ENCODE data around the gene MRGPRD.

MRGPRD gene

DNA sequence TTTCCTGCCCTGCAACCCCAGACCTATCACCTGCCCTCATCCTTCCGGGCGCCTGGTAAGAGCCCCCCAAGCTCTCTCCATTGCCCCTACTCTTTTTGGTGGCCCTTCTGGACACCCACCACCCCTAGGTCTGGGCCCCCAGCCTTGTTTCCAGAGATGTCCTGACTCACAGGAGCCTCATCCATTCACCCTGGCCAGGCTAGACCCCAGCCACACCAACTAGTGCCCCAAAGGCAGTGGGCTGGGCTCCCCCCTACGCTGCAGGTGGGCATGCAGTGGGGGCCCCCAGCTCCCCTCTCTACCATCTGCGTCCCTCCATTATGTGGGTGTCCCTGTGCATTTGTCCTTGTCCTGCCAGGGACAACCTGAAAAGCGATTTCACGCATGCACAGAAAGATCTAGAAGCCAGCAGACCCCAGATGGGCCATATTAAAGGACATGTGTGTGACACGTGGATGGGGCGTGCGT lies 30.9 kb upstream of the MRGPRD start:
- Histone ChIP-seq H3K4me3 (ENCODE audit: low read depth, low read length) (no peak overlapping the region), H3K27ac (no peak overlapping the region), H3K27me3 (replicated peaks) (no peaks in the 10 kb centered on the region), H3K36me3 (replicated peaks) (no peaks in the 10 kb centered on the region)
- TF ChIP-seq, protein P1, sequence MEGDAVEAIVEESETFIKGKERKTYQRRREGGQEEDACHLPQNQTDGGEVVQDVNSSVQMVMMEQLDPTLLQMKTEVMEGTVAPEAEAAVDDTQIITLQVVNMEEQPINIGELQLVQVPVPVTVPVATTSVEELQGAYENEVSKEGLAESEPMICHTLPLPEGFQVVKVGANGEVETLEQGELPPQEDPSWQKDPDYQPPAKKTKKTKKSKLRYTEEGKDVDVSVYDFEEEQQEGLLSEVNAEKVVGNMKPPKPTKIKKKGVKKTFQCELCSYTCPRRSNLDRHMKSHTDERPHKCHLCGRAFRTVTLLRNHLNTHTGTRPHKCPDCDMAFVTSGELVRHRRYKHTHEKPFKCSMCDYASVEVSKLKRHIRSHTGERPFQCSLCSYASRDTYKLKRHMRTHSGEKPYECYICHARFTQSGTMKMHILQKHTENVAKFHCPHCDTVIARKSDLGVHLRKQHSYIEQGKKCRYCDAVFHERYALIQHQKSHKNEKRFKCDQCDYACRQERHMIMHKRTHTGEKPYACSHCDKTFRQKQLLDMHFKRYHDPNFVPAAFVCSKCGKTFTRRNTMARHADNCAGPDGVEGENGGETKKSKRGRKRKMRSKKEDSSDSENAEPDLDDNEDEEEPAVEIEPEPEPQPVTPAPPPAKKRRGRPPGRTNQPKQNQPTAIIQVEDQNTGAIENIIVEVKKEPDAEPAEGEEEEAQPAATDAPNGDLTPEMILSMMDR (IDR thresholded peaks at IDR 0.05; ENCODE audit: low read depth, low read length, missing control alignments): no peak
- DNase-seq: no peak
- in situ Hi-C loops (cut with HindIII; ENCODE audit: low pct_ligation_motif_present, low sequenced_read_pairs): no loop called here

DNA sequence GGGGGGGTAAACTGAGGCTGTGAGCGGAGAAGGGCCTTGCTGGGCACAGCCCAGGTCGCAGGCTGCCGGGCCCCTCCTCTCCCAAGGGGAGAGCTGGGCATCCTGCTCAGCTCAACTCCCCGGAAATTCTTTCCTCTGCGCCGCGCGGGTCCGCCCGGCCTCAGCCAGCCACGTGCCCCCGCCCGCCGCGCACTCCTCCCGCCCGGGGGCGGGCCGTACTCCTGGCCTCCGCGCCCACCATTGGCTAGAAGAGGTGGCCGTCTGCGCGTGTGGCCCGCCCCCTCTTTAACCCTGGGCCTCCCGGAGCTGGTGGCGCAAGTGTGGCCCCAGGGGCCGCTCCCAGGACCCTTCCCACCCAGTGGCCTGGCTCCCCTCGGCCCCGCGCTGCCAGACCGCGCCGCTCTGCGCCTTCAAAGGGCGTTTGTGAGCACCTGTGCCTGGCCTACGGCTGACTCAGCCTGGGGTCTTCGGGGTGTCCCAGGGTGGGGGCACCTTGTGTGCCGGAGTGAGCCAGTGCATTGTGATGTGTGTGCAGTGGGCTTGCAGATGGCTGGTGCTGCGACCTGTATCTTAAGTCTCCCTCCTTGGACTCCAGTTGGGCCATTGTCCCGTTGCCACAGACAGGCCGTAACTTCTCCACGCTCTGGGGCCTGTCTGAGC lies 30.3 kb upstream of the MRGPRD start:
- Histone ChIP-seq H3K27ac (no peak overlapping the region), H3K36me3 (replicated peaks) (no peaks in the 10 kb centered on the region), H3K27me3 (replicated peaks) (no peaks in the 10 kb centered on the region), H3K4me3 (ENCODE audit: low read depth, low read length) (peak overlapping the region; percentile 20)
- TF ChIP-seq, protein P1 (IDR thresholded peaks at IDR 0.05; ENCODE audit: low read depth, low read length, missing control alignments): no peak
- in situ Hi-C loops (cut with HindIII; ENCODE audit: low pct_ligation_motif_present, low sequenced_read_pairs): no loop called here
- DNase-seq: peak; percentile 46

DNA sequence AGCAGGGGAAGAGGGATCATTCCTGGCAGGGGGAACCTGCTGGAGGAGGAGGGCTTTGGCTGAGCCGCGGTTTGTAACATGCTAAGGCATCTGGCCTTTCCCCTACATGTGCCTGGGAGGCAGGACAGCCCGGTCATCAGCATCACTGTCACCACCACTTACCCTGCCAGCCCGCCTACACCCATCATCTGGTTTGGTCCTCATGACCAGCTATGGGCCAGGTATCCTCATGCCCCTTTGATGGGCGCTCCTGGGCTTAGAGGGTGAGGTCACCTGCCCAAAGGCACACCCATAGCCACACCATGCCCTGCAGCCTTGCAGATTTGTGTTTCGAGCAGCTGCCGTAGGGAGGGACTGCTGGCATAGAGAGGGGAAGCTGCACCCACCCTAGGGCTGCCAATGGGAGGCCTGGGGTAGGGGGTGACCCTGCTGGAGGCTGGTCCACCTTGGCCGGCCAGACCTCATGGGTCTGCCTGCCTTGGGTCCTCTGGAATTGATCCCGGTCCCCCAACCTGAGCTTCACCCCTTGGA lies 29.6 kb upstream of the MRGPRD start:
- TF ChIP-seq, protein P1 (IDR thresholded peaks at IDR 0.05; ENCODE audit: low read depth, low read length, missing control alignments): no peak
- H3K27me3 ChIP-seq (replicated peaks): no peaks in the 10 kb centered on the region
- H3K36me3 ChIP-seq (replicated peaks): no peaks in the 10 kb centered on the region
- in situ Hi-C loops (cut with HindIII; ENCODE audit: low pct_ligation_motif_present, low sequenced_read_pairs): no loop called here
- H3K27ac ChIP-seq: no peak overlapping the region
- DNase-seq: no peak
- peak overlapping the region; percentile 12 for H3K4me3 ChIP-seq (ENCODE audit: low read depth, low read length)

DNA sequence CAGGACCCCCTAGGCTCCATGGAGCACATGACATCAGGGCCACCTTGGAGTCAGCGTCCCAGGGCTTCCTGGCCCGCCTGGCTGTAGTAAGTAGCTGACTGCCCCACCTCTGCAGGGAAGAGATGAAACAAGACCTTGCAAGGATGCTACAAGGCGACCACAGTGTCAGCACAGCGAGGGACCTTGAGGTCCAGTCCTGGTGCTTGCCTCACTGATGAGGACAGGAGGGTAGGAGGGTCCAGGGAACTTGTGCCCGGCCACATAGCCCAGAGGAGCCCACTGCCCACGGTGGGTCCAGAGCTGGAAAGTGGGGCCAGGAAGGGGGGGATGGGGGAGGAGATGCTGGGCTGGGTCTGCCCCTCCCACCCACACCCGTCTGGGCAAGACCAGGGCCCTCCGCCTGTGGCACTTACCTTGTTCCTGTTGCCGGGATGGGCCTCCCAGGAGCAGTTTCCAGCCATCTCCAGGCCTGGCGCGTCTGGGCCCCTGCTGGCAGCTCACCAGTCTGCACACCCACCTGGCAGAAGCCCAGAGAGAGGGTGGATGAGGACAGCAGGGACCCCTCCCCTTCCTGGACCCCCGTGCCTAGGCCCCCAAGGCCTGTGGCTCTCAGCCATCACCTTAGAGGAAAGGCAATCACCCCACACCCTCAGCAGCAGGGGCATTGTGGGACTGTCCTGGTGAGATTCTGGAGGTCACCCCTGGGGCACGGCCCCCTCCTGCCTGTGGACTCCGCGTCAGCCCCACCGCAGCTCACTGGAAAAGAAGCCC lies 28.8 kb upstream of the MRGPRD start:
- Histone ChIP-seq H3K4me3 (ENCODE audit: low read depth, low read length) (no peak overlapping the region), H3K27ac (no peak overlapping the region), H3K27me3 (replicated peaks) (no peaks in the 10 kb centered on the region), H3K36me3 (replicated peaks) (no peaks in the 10 kb centered on the region)
- DNase-seq: no peak
- in situ Hi-C loops (cut with HindIII; ENCODE audit: low pct_ligation_motif_present, low sequenced_read_pairs): no loop called here
- TF ChIP-seq, protein P1 (IDR thresholded peaks at IDR 0.05; ENCODE audit: low read depth, low read length, missing control alignments): no peak

DNA sequence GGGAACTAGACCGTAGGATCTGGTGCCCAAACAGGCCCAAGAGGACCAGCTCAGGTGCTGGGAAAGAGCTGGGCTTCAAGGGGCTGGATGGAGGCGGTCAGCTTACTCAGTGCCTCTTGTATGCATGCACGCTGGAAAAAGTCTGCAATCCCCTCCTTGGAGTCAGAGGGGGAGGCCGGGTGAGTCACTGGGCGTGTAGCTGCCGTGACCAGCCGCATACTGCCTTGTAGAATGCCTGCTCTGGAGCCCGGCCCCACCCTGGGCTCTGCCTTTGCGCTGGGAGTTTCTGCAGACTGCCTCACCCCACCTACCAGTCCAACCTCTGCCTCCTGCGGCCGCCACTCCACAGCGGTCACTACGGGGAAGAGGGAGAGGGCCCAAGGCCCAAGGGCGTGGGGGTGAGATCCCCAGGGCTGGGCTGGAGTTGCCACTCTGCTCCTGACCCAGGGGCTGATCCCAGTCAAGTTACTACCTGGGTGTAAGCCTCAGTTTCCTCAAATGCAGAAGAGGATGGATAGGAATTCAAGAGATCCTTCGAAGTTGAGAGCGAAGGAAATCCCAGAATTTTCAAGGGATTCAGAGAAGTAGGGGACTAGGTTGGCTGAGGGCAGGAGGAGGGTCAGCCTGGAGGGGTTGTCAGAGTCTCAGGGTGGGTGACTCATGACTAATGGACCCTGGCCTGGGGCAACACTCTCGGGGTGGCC lies 28.1 kb upstream of the MRGPRD start:
- peak overlapping the region; percentile 47 for H3K27ac ChIP-seq
- H3K4me3 ChIP-seq (ENCODE audit: low read depth, low read length): no peak overlapping the region
- TF ChIP-seq, protein P1 (IDR thresholded peaks at IDR 0.05; ENCODE audit: low read depth, low read length, missing control alignments): no peak
- H3K36me3 ChIP-seq (replicated peaks): no peaks in the 10 kb centered on the region
- no peaks in the 10 kb centered on the region for H3K27me3 ChIP-seq (replicated peaks)
- in situ Hi-C loops (cut with HindIII; ENCODE audit: low pct_ligation_motif_present, low sequenced_read_pairs): no loop called here
- DNase-seq: peak; percentile 97

All from brain microvascular endothelial cell (primary cell).